ENCODE data around the gene LRMDA.

LRMDA gene

DNA sequence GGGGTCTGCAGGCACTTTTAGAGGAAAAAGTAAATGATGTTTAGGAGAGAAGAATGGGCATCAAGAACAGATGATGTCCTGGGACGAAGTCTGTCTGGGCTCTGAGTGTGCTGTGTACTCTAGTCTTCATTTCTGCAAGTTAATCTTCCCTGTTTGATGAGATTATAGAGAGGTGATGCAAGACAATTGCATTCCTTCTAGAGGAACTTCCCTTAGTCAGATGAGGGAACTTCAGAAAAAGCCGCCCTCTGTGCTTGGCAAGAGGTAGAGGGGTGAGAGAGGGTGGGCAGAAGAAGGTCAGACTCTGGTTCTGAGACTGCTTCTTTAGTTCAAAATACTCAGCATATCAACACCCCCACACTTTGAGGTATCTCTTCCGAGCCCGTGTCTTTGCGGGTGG is 797.9 kb downstream of the LRMDA start:
- DNase-seq, result no peak
- no peaks in the 10 kb centered on the region for H3K27me3 ChIP-seq
- TF ChIP-seq, protein P1, sequence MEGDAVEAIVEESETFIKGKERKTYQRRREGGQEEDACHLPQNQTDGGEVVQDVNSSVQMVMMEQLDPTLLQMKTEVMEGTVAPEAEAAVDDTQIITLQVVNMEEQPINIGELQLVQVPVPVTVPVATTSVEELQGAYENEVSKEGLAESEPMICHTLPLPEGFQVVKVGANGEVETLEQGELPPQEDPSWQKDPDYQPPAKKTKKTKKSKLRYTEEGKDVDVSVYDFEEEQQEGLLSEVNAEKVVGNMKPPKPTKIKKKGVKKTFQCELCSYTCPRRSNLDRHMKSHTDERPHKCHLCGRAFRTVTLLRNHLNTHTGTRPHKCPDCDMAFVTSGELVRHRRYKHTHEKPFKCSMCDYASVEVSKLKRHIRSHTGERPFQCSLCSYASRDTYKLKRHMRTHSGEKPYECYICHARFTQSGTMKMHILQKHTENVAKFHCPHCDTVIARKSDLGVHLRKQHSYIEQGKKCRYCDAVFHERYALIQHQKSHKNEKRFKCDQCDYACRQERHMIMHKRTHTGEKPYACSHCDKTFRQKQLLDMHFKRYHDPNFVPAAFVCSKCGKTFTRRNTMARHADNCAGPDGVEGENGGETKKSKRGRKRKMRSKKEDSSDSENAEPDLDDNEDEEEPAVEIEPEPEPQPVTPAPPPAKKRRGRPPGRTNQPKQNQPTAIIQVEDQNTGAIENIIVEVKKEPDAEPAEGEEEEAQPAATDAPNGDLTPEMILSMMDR (IDR thresholded peaks at IDR 0.05), result no peak
- no peak overlapping the region for H3K27ac ChIP-seq
- H3K36me3 ChIP-seq, result no peaks in the 10 kb centered on the region
- H3K9me3 ChIP-seq, result no peaks in the 10 kb centered on the region
- H3K4me1 ChIP-seq, result no peaks in the 10 kb centered on the region
- intact Hi-C loops (cut with DNase I; ENCODE audit: low total_unique reads), result no loop called here
- H3K4me3 ChIP-seq, result no peak overlapping the region

DNA sequence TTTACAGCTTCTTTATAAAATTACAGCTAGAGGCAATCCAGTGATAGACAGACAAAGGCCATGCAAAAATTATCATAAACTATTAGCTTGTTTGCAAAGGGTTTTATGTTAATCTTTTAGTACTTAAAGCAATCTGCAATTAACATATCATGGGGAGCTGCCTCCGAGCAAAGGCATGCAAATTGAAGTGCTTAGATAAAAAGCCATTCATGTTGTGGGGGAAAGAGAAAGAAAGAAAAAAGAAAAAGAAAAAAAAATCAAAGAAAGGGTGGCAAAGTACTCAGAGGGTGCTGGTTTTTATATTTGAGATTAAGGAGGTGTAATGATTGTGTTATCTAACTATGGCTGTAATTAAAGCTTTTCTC is 799.5 kb downstream of the LRMDA start:
- TF ChIP-seq, protein P1 (IDR thresholded peaks at IDR 0.05), result no peak
- intact Hi-C loops (cut with DNase I; ENCODE audit: low total_unique reads), result no loop called here
- no peak overlapping the region for H3K4me3 ChIP-seq
- no peak overlapping the region for H3K27ac ChIP-seq
- H3K9me3 ChIP-seq, result no peaks in the 10 kb centered on the region
- DNase-seq, result no peak
- H3K36me3 ChIP-seq, result no peaks in the 10 kb centered on the region
- no peaks in the 10 kb centered on the region for H3K4me1 ChIP-seq
- H3K27me3 ChIP-seq, result no peaks in the 10 kb centered on the region

DNA sequence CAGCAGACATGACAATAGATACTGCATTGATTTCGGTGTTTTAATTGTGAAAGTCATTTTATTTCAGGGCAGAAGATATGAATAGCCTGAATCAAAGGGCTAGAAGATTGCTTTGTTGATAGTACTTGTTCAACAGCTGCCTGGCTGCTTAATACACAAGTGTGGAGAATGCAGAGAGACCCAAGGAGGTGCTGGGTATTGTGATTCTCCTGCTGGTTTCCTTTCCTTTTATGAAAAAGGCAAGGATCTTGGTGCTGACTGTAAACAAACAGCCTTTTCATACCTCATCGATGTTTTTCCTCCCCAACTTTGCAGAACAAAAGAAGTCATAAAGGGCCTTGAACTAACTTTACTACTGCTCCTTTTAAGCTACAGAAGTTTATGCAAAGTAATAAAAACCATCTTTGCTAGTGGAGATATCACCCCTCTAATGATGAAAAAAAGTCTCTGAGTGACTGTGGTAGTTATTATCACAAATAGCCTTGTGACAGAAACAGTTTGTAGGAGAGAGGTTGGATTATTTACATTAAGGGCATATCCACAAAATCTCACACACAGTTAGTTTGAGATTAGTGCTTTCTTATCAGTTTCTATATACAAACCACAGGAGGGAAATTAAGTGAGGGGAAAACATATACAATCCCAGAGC is 800.0 kb downstream of the LRMDA start:
- Histone ChIP-seq H3K4me1 (no peaks in the 10 kb centered on the region), H3K4me3 (no peak overlapping the region), H3K9me3 (no peaks in the 10 kb centered on the region), H3K36me3 (no peaks in the 10 kb centered on the region), H3K27ac (no peak overlapping the region), H3K27me3 (no peaks in the 10 kb centered on the region)
- intact Hi-C loops (cut with DNase I; ENCODE audit: low total_unique reads), result no loop called here
- DNase-seq, result no peak
- TF ChIP-seq, protein P1 (IDR thresholded peaks at IDR 0.05), result no peak

DNA sequence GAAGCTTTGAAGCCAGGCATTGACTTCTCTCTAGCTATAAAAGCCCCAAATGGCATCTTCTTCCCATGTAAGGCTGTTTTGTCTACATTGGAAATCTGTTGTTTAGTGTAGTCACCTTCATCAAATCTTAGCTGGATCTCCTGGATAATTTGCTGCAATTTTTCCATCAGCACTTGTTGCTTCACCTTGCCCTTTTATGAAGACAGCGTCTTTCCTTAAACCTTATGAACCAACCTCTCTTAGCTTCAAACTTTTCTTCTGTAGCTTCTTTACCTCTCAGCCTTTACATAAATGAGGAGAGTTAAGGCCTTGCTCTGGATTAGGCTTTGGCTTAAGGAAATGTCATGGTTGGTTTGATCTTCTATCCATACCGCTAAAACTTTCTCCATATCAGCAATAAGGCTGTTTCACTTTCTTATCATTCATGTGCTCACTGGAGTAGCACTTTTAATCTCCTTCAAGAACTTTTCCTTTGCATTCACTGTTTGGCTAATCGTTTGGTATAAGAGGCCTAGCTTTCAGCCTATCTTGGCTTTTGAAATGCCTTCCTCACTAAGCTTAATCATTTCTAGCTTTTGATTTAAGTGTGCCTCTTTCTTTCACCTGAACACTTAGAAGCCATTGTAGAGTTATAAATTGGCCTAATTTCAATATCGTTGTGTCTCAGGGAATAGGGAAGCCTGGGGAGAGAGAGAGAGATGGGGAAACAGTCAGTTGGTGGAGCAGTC is 803.2 kb downstream of the LRMDA start:
- Histone ChIP-seq H3K36me3 (no peaks in the 10 kb centered on the region), H3K27me3 (no peaks in the 10 kb centered on the region), H3K27ac (no peak overlapping the region), H3K9me3 (no peaks in the 10 kb centered on the region), H3K4me1 (no peaks in the 10 kb centered on the region), H3K4me3 (no peak overlapping the region)
- DNase-seq, result no peak
- TF ChIP-seq, protein P1 (IDR thresholded peaks at IDR 0.05), result no peak
- intact Hi-C loops (cut with DNase I; ENCODE audit: low total_unique reads), result no loop called here

DNA sequence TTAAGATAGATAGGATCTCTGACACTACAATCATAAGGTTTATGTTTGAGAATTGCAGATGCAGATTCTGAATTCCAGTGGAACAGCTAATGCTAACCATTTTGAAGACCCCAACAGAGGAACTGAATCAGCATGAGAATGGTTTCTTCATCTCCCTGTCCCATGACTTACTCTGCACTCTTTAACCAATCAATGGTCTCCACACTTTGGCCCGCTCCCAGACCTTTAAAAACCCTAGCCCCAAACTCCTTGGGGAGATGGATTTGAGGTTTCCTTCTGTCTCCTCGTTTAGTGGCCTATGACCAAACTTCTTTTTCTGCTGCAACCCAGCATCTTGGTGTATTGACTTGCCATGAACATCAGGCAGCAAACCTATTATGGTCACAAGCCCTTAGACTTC is 804.9 kb downstream of the LRMDA start:
- intact Hi-C loops (cut with DNase I; ENCODE audit: low total_unique reads), result no loop called here
- DNase-seq, result no peak
- TF ChIP-seq, protein P1 (IDR thresholded peaks at IDR 0.05), result no peak
- no peak overlapping the region for H3K27ac ChIP-seq
- no peaks in the 10 kb centered on the region for H3K4me1 ChIP-seq
- no peak overlapping the region for H3K4me3 ChIP-seq
- no peaks in the 10 kb centered on the region for H3K27me3 ChIP-seq
- no peaks in the 10 kb centered on the region for H3K9me3 ChIP-seq
- H3K36me3 ChIP-seq, result no peaks in the 10 kb centered on the region

Measured in tibial artery (tissue), 4 donors.